NCI-H2227 (cell line): Measurements from ENCODE around the gene PCDHGB5.
"Not testable (repeated sequence)": the region's sequence is repeated elsewhere in the genome, so short reads cannot be mapped to it uniquely, and the experiment has no call there.

ENCODE experiments used
- DNase-seq: peaks from one replicate; lab custom pipeline; 2025; ENCODE audit not compliant: unreplicated experiment; lab: John Stamatoyannopoulos, UW

PCDHGB5 gene

DNA sequence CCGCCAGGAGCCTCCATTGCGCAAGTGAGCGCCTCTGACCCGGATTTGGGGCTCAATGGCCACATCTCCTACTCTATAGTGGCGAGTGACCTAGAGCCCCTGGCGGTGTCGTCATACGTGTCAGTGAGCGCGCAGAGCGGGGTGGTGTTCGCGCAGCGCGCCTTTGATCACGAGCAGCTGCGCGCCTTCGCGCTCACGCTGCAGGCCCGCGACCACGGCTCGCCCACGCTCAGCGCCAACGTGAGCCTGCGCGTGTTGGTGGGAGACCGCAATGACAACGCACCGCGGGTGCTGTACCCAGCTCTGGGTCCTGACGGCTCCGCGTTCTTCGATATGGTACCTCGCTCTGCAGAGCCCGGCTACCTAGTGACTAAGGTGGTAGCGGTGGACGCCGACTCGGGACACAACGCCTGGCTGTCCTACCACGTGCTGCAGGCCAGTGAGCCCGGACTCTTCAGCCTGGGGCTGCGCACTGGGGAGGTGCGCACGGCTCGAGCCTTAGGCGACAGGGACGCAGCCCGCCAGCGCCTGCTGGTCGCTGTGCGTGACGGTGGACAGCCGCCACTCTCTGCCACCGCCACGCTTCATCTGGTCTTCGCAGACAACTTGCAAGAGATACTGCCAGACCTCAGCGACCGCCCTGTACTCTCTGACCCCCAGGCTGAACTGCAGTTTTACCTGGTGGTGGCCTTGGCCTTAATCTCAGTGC, 12.0 kb downstream of the PCDHGB5 start:
- DNase-seq = no peak

DNA sequence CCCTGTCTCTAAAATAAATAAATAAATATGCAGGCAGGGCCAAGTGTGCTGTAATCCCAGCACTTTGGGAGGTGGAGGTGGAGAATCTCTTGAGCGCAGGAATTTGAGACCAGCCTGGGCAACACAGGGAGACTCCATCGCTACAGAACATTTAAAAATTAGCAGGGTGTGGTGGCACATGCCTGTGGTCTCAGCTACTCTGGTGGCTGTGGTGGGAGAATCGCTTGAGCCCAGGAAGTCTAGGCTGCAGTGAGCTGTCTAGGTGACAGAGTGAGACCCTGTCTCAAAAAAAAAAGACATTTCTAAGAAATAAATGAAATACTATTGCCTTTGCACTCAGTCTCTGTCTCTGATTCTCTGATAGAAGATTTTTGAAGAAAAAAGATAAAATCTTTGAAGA, 13.8 kb downstream of the PCDHGB5 start:
- DNase-seq = no peak

GRCh38 chr5:141412854-141413539, 15.2 kb downstream of the PCDHGB5 start, which contains the start of gene PCDHGA10:
Gene PCDHGA10, plus strand, starts transcription at chr5:141412987. Its CDS starts 189 bp downstream, at chr5:141413176.
- DNase-seq = no peak

GRCh38 chr5:141413540-141414069, 15.9 kb downstream of the PCDHGB5 start:
- DNase-seq = no peak

DNA sequence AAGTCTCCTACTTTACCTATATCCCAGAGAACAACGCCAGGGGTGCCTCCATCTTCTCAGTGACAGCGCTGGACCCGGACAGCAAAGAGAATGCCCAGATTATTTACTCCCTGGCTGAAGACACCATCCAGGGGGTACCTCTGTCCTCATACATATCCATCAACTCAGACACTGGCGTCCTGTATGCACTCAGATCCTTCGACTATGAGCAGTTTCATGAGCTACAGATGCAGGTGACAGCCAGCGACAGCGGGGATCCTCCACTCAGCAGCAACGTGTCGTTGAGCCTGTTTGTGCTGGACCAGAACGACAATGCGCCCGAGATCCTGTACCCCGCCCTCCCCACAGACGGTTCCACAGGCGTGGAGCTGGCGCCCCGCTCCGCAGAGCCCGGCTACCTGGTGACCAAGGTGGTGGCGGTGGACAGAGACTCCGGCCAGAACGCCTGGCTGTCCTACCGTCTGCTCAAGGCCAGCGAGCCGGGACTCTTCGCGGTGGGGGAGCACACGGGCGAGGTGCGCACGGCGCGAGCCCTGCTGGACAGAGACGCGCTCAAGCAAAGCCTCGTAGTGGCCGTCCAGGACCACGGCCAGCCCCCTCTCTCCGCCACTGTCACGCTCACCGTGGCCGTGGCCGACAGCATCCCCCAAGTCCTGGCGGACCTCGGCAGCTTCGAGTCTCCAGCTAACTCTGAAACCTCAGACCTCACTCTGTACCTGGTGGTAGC, 17.0 kb downstream of the PCDHGB5 start:
- DNase-seq = not testable (repeated sequence)

- not testable (repeated sequence) for DNase-seq
These were observed 17.5 kb downstream of the PCDHGB5 start for GRCh38 chr5:141415275-141415618.

DNA sequence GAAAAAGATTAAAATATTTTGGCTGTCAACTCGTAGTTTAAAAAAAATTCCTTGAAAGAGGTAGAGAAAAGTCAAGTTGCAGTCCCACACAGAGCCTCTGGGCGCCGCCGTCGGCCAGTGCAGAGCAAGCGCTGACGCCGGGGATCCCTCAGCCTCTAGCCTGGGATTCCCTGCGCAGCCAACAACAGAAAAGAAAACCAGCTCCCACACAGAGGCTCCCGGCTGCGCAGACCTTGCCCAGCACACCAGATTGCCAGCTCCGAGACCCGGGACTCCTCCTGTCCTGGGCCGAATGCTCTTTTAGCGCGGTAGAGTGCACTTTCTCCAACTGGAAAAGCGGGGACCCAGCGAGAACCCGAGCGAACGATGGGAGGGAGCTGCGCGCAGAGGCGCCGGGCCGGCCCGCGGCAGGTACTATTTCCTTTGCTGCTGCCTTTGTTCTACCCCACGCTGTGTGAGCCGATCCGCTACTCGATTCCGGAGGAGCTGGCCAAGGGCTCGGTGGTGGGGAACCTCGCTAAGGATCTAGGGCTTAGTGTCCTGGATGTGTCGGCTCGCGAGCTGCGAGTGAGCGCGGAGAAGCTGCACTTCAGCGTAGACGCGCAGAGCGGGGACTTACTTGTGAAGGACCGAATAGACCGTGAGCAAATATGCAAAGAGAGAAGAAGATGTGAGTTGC, 19.9 kb downstream of the PCDHGB5 start, which contains the start of gene PCDHGB7:
Gene PCDHGB7, plus strand, starts transcription at position 184 of the 679 bp plus-strand sequence. Its CDS starts 183 bp downstream, at position 367.
- DNase-seq = peak; percentile 0

DNA sequence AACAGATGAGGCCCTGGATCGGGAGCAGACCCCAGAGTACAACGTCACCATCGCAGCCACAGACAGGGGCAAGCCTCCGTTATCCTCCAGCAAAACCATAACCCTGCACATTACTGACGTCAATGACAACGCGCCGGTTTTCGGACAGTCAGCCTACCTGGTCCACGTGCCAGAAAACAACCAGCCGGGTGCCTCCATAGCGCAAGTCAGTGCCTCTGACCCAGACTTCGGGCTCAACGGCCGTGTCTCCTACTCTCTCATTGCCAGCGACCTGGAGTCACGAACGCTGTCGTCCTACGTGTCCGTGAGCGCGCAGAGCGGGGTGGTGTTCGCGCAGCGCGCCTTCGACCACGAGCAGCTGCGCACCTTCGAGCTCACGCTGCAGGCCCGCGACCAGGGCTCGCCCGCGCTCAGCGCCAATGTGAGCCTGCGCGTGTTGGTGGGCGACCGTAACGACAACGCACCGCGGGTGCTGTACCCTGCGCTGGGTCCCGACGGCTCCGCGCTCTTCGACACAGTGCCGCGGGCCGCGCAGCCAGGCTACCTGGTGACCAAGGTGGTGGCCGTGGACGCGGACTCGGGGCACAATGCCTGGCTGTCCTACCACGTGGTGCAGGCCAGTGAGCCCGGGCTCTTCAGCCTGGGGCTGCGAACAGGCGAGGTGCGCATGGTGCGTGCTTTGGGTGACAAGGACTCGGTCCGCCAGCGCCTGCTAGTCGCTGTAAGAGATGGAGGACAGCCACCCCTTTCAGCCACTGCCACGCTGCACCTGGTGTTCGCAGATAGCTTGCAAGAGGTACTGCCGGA, 21.5 kb downstream of the PCDHGB5 start:
- DNase-seq = no peak

- peak; percentile 24 for DNase-seq
These were observed 23.2 kb downstream of the PCDHGB5 start, which contains the start of gene PCDHGA11 for GRCh38 chr5:141420855-141421488. Gene PCDHGA11, plus strand, starts transcription at chr5:141421051. Its CDS starts 177 bp downstream, at chr5:141421228.

DNA sequence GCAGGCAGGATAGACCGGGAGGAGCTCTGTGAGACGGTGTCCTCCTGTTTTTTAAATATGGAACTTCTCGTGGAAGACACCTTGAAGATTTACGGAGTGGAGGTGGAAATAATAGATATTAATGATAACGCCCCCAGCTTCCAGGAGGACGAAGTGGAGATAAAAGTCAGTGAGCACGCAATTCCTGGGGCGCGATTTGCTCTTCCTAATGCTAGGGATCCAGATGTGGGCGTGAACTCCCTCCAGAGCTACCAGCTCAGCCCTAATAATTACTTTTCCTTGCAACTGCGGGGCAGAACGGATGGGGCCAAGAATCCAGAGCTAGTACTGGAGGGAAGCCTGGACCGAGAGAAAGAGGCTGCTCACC, 23.7 kb downstream of the PCDHGB5 start:
- DNase-seq = no peak

- no peak for DNase-seq
These were observed 25.1 kb downstream of the PCDHGB5 start for GRCh38 chr5:141422742-141423291.

GRCh38 chr5:141427783-141428426, 30.2 kb downstream of the PCDHGB5 start:
- DNase-seq = no peak

DNA sequence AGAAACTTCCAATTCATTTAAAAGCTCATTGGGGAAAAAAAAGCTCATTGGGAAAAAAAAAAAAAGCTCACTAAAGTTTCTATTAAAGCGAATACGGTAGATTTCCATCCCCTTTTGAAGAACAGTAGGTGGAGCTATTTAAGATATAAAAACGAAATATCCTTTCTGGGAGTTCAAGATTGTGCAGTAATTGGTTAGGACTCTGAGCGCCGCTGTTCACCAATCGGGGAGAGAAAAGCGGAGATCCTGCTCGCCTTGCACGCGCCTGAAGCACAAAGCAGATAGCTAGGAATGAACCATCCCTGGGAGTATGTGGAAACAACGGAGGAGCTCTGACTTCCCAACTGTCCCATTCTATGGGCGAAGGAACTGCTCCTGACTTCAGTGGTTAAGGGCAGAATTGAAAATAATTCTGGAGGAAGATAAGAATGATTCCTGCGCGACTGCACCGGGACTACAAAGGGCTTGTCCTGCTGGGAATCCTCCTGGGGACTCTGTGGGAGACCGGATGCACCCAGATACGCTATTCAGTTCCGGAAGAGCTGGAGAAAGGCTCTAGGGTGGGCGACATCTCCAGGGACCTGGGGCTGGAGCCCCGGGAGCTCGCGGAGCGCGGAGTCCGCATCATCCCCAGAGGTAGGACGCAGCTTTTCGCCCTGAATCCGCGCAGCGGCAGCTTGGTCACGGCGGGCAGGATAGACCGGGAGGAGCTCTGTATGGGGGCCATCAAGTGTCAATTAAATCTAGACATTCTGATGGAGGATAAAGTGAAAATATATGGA, 32.8 kb downstream of the PCDHGB5 start, which contains the start of gene PCDHGA12:
Gene PCDHGA12, plus strand, starts transcription at position 176 of the 782 bp plus-strand sequence. Its CDS starts 253 bp downstream, at position 429.
- DNase-seq = no peak

GRCh38 chr5:141431286-141431685, 33.5 kb downstream of the PCDHGB5 start:
- DNase-seq = no peak

DNA sequence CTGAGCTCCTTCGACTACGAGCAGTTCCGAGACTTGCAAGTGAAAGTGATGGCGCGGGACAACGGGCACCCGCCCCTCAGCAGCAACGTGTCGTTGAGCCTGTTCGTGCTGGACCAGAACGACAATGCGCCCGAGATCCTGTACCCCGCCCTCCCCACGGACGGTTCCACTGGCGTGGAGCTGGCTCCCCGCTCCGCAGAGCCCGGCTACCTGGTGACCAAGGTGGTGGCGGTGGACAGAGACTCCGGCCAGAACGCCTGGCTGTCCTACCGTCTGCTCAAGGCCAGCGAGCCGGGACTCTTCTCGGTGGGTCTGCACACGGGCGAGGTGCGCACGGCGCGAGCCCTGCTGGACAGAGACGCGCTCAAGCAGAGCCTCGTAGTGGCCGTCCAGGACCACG, 34.6 kb downstream of the PCDHGB5 start:
- not testable (repeated sequence) for DNase-seq

DNA sequence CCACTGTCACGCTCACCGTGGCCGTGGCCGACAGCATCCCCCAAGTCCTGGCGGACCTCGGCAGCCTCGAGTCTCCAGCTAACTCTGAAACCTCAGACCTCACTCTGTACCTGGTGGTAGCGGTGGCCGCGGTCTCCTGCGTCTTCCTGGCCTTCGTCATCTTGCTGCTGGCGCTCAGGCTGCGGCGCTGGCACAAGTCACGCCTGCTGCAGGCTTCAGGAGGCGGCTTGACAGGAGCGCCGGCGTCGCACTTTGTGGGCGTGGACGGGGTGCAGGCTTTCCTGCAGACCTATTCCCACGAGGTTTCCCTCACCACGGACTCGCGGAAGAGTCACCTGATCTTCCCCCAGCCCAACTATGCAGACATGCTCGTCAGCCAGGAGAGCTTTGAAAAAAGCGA, 35.0 kb downstream of the PCDHGB5 start:
- DNase-seq = not testable (repeated sequence)

- no peak for DNase-seq
These were observed 36.3 kb downstream of the PCDHGB5 start for GRCh38 chr5:141434006-141434405.

DNA sequence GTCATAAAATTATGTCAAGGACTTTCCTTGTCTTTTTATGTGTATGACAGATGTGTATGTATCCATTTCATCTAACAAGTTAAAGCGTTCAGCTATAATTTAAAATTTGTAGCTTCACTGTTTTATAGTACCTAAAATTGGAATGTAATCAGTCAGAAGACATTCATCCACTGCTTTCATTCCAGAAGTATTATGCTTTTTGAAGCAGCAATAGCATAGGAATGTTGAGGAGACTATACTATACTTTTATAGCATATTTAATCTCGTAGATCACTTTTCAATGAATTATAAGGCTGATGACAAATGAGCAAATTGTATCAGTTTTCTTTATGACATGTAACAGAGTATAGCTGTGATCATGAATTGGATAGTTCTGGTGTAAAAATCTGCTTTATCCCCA, 39.5 kb downstream of the PCDHGB5 start:
- DNase-seq = no peak
